GM12874 (cell line): ENCODE data around the gene FAR2.

ENCODE experiments used
- TF ChIP-seq, protein P1 (sequence below): IDR thresholded peaks from 2 replicates; pipeline ENCODE4 v1.5.1; 2011; ENCODE audit warnings: low read depth, mild to moderate bottlenecking, control low read depth, low read length, moderate library complexity; ENCODE audit not compliant: insufficient read depth

FAR2 gene

DNA sequence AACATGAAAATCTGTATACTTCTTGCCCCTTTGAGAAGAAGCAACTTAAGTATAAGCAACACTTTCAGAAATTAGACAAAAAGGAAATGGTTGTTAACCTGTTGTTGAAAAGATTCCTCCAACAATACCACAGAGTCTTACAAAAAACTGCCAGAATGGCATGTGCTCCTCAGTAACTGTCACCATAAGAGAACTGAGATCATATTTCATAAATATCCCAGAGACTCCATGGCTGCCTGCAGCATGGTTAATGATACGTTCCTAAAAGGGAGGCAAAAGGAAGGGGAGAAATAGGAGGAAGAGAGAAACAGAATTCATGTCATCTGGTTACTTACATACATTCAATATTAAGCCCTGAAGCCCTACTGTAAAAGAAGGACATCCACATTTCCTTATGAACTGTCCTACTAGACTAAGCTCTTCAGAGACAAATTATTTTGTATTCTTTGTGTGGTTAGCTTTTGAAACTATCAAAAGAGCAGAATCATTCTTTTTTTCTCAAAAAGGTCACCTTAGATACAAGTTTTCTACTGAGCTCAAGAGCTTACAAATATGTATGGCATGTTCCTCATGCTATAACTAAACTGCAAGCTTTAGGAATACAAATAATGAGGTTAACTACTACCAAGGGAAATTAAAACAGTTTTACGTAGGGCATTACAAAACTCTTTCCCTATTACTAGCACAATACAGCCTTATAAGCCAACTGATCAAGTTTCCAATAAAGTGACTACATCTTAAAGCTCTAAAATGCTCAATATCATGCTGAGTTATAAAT lies 194.1 kb downstream of the FAR2 start:
- TF ChIP-seq, protein P1, sequence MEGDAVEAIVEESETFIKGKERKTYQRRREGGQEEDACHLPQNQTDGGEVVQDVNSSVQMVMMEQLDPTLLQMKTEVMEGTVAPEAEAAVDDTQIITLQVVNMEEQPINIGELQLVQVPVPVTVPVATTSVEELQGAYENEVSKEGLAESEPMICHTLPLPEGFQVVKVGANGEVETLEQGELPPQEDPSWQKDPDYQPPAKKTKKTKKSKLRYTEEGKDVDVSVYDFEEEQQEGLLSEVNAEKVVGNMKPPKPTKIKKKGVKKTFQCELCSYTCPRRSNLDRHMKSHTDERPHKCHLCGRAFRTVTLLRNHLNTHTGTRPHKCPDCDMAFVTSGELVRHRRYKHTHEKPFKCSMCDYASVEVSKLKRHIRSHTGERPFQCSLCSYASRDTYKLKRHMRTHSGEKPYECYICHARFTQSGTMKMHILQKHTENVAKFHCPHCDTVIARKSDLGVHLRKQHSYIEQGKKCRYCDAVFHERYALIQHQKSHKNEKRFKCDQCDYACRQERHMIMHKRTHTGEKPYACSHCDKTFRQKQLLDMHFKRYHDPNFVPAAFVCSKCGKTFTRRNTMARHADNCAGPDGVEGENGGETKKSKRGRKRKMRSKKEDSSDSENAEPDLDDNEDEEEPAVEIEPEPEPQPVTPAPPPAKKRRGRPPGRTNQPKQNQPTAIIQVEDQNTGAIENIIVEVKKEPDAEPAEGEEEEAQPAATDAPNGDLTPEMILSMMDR: no peak

GRCh38 chr12:29346769-29347421 lies 197.8 kb downstream of the FAR2 start:
- TF ChIP-seq, protein P1: no peak

- TF ChIP-seq, protein P1: no peak
Measured at GRCh38 chr12:29350080-29350479, 201.0 kb downstream of the FAR2 start.

GRCh38 chr12:29354954-29355353 lies 205.9 kb downstream of the FAR2 start:
- TF ChIP-seq, protein P1: no peak

DNA sequence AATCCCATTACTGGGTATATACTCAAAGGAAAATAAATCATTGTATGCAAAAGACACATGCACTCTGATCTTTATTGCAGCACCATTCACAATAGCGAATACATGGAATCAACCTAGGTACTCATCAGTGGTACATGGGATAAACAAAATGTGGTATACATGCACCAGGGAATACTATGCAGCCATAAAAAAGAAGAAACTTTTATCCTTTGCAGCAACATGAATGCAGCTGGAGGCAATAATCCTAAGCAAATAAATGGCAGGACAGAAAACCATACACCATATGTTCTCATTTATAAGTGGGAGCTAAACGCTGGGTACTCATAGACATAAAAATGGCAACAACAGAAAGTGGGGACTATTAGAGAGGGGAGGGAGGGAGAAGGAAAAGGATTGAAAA lies 216.0 kb downstream of the FAR2 start:
- TF ChIP-seq, protein P1: no peak

GRCh38 chr12:29374012-29374411 lies 224.9 kb downstream of the FAR2 start:
- TF ChIP-seq, protein P1: no peak

GRCh38 chr12:29374913-29375312 lies 225.8 kb downstream of the FAR2 start:
- TF ChIP-seq, protein P1: no peak
